Measurements from ENCODE around the gene TEX28. TPM values are rescaled to one million over a fixed set of nuclear protein-coding genes. Genes with fewer than 3 reads are reported as not detected.

TEX28 gene
- total and polyA plus RNA-seq, 2 donors (not counting 1 experiment from before 2014, with no cell fraction given) = not detected

DNA sequence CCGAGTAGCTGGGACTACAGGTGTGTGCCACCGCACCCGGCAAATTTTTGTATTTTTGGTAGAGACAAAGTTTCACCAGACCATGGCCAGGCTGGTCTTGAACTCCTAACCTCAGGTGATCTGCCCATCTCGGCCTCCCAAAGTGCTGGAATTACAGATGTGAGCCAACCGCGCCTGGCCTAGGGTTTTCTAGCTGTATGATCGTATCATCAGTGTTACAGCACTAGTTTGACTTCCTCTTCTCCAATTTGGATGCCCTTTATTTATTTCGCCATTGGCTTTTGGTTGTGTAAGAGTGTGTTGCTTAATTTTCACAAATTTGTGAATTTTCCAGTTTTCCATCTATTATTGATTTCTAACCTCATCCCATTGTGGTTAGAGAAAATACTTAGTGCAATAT is 5.9 kb upstream of the TEX28 start:
- H3K79me2 ChIP-seq (ENCODE audit: control insufficient read depth, insufficient read depth, low read length) = no peaks in the 10 kb centered on the region
- no peak for DNase-seq (ENCODE audit: low read depth in 2 of 2)
- H2AFZ ChIP-seq (ENCODE audit: low read length) = no peak overlapping the region
- H3K4me1 ChIP-seq (ENCODE audit: control insufficient read depth, extremely low read depth, insufficient read depth, low read length) = no peaks in the 10 kb centered on the region
- TF ChIP-seq EZH2 (IDR thresholded peaks at IDR 0.05; ENCODE audit: low read length, missing control alignments) = no peak
- TF ChIP-seq, protein P1, sequence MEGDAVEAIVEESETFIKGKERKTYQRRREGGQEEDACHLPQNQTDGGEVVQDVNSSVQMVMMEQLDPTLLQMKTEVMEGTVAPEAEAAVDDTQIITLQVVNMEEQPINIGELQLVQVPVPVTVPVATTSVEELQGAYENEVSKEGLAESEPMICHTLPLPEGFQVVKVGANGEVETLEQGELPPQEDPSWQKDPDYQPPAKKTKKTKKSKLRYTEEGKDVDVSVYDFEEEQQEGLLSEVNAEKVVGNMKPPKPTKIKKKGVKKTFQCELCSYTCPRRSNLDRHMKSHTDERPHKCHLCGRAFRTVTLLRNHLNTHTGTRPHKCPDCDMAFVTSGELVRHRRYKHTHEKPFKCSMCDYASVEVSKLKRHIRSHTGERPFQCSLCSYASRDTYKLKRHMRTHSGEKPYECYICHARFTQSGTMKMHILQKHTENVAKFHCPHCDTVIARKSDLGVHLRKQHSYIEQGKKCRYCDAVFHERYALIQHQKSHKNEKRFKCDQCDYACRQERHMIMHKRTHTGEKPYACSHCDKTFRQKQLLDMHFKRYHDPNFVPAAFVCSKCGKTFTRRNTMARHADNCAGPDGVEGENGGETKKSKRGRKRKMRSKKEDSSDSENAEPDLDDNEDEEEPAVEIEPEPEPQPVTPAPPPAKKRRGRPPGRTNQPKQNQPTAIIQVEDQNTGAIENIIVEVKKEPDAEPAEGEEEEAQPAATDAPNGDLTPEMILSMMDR (conservative IDR thresholded peaks at IDR 0.05 in 1 of 2, IDR thresholded peaks at IDR 0.05 in 1 of 2; ENCODE audit: low read depth in 1 of 2, low read length in 2 of 2) = no peak
- H3K27me3 ChIP-seq (ENCODE audit: control insufficient read depth, insufficient read depth, low read length) = no peaks in the 10 kb centered on the region
- no peak overlapping the region for H3K4me3 ChIP-seq (replicated peaks in 1 of 4; ENCODE audit: control extremely low read depth in 1 of 4, insufficient read depth in 1 of 4, low read depth in 3 of 4, low read length in 4 of 4)
- no peak overlapping the region for H3K4me2 ChIP-seq (ENCODE audit: extremely low read depth, insufficient read depth, low read length)
- no peak overlapping the region for H3K27ac ChIP-seq (ENCODE audit: insufficient read depth, low read length)
- H3K9ac ChIP-seq (ENCODE audit: insufficient read depth, low read length) = no peak overlapping the region
- H3K36me3 ChIP-seq (ENCODE audit: control insufficient read depth, insufficient read depth, low read length) = no peaks in the 10 kb centered on the region
- H3K9me3 ChIP-seq (ENCODE audit: control insufficient read depth, insufficient read depth, low read depth, low read length) = no peaks in the 10 kb centered on the region
- no peaks in the 10 kb centered on the region for H4K20me1 ChIP-seq (ENCODE audit: control insufficient read depth, extremely low read depth, insufficient read depth, low read length)

DNA sequence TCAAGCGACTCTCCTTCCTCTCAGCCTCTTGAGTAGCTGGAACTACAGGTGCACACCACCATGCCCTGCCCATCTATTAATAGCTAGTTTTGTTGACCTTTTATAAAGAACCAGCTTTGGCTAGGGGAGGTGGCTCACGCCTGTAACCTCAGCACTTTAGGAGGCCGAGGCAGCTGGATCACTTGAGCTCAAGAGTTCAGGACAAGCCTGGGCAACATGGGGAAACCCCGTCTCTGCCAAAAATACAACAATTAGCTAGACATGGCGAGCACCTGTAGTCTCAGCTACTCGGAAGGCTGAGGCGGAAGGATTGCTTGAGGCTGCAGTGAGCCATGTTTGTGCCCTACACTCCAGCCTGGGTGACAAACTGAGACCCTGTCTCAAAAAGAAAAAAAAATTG is 3.4 kb upstream of the TEX28 start:
- no peaks in the 10 kb centered on the region for H3K36me3 ChIP-seq (ENCODE audit: control insufficient read depth, insufficient read depth, low read length)
- no peaks in the 10 kb centered on the region for H3K79me2 ChIP-seq (ENCODE audit: control insufficient read depth, insufficient read depth, low read length)
- H3K9me3 ChIP-seq (ENCODE audit: control insufficient read depth, insufficient read depth, low read depth, low read length) = no peaks in the 10 kb centered on the region
- H3K27me3 ChIP-seq (ENCODE audit: control insufficient read depth, insufficient read depth, low read length) = no peaks in the 10 kb centered on the region
- no peaks in the 10 kb centered on the region for H4K20me1 ChIP-seq (ENCODE audit: control insufficient read depth, extremely low read depth, insufficient read depth, low read length)
- TF ChIP-seq, protein P1 (conservative IDR thresholded peaks at IDR 0.05 in 1 of 2, IDR thresholded peaks at IDR 0.05 in 1 of 2; ENCODE audit: low read depth in 1 of 2, low read length in 2 of 2) = no peak
- no peak for TF ChIP-seq EZH2 (IDR thresholded peaks at IDR 0.05; ENCODE audit: low read length, missing control alignments)
- no peak for DNase-seq (ENCODE audit: low read depth in 2 of 2)
- no peak overlapping the region for H3K9ac ChIP-seq (ENCODE audit: insufficient read depth, low read length)
- H3K4me3 ChIP-seq (replicated peaks in 1 of 4; ENCODE audit: control extremely low read depth in 1 of 4, insufficient read depth in 1 of 4, low read depth in 3 of 4, low read length in 4 of 4) = no peak overlapping the region
- H3K4me2 ChIP-seq (ENCODE audit: extremely low read depth, insufficient read depth, low read length) = no peak overlapping the region
- no peak overlapping the region for H2AFZ ChIP-seq (ENCODE audit: low read length)
- H3K4me1 ChIP-seq (ENCODE audit: control insufficient read depth, extremely low read depth, insufficient read depth, low read length) = no peaks in the 10 kb centered on the region
- H3K27ac ChIP-seq (ENCODE audit: insufficient read depth, low read length) = no peak overlapping the region

DNA sequence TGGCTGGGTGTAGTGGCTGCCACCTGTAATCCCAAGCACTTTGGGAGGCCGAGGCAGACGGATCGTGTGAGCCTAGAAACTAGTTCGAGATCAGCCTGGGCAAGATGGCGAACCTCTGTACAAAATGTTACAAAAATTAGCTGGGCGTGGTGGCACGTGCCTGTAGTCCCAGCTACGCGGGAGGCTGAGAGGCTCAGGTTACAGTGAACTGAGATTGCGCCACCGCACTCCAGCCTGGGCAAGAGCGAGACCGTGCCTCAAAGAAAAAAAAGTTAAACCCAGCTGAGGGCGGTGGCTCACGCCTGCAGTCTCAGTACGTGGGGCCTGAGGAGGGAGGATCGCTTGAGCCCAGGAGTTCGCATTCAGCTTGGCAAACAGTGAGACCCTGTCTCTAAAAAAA is 1.8 kb upstream of the TEX28 start:
- H3K27ac ChIP-seq (ENCODE audit: insufficient read depth, low read length) = no peak overlapping the region
- no peak for DNase-seq (ENCODE audit: low read depth in 2 of 2)
- no peaks in the 10 kb centered on the region for H3K4me1 ChIP-seq (ENCODE audit: control insufficient read depth, extremely low read depth, insufficient read depth, low read length)
- H3K36me3 ChIP-seq (ENCODE audit: control insufficient read depth, insufficient read depth, low read length) = no peaks in the 10 kb centered on the region
- no peaks in the 10 kb centered on the region for H3K79me2 ChIP-seq (ENCODE audit: control insufficient read depth, insufficient read depth, low read length)
- TF ChIP-seq EZH2 (IDR thresholded peaks at IDR 0.05; ENCODE audit: low read length, missing control alignments) = no peak
- TF ChIP-seq, protein P1 (conservative IDR thresholded peaks at IDR 0.05 in 1 of 2, IDR thresholded peaks at IDR 0.05 in 1 of 2; ENCODE audit: low read depth in 1 of 2, low read length in 2 of 2) = no peak
- H2AFZ ChIP-seq (ENCODE audit: low read length) = no peak overlapping the region
- H4K20me1 ChIP-seq (ENCODE audit: control insufficient read depth, extremely low read depth, insufficient read depth, low read length) = no peaks in the 10 kb centered on the region
- H3K4me2 ChIP-seq (ENCODE audit: extremely low read depth, insufficient read depth, low read length) = no peak overlapping the region
- no peak overlapping the region for H3K9ac ChIP-seq (ENCODE audit: insufficient read depth, low read length)
- H3K9me3 ChIP-seq (ENCODE audit: control insufficient read depth, insufficient read depth, low read depth, low read length) = no peaks in the 10 kb centered on the region
- H3K4me3 ChIP-seq (replicated peaks in 1 of 4; ENCODE audit: control extremely low read depth in 1 of 4, insufficient read depth in 1 of 4, low read depth in 3 of 4, low read length in 4 of 4) = no peak overlapping the region
- no peaks in the 10 kb centered on the region for H3K27me3 ChIP-seq (ENCODE audit: control insufficient read depth, insufficient read depth, low read length)
